SK-N-MC (cell line): Measurements from ENCODE around the gene RHOC.

Source experiments
- EZH2 ChIP-seq: fragments of 200-600 bp; sonication (generic); IDR thresholded peaks from one replicate; pipeline ENCODE4 v1.6.1; 2017; ENCODE audit warnings: antibody characterized with exemption
- FOXP2 ChIP-seq: optimal IDR thresholded peaks from 2 replicates; pipeline ENCODE3; 2011; ENCODE audit warnings: mild to moderate bottlenecking, moderate library complexity; ENCODE audit not compliant: insufficient read depth; ENCODE audit errors: extremely low read length, control extremely low read depth
- POLR2AphosphoS5 ChIP-seq: IDR thresholded peaks from 2 replicates; pipeline ENCODE4 v1.6.1; 2012; ENCODE audit warnings: mild to moderate bottlenecking, low read depth, low read length, borderline replicate concordance

- TF ChIP-seq EZH2 (no peak), POLR2AphosphoS5 (no peak), FOXP2 (no peak)
Observed at GRCh38 chr1:112665857-112666256, 41.1 kb downstream of the RHOC start.
